ENCODE data around the gene TANC1.

TANC1 gene

GRCh38 chr2:158995677-158996049 is 27.2 kb downstream of the TANC1 start:
- no peak for TF ChIP-seq CTCF (IDR thresholded peaks at IDR 0.05)
- Histone ChIP-seq H3K36me3 (no peaks in the 10 kb centered on the region), H3K9me3 (no peaks in the 10 kb centered on the region), H3K27me3 (no peaks in the 10 kb centered on the region), H3K27ac (no peak overlapping the region), H3K4me1 (ENCODE audit: control insufficient read depth in 1 of 2, insufficient read depth in 1 of 2, low read depth in 1 of 2, low read length in 1 of 2) (no peaks in the 10 kb centered on the region), H3K4me3 (ENCODE audit: low read depth in 1 of 2, low read length in 1 of 2) (no peak overlapping the region)

GRCh38 chr2:158996378-158996993 is 28.0 kb downstream of the TANC1 start:
- Histone ChIP-seq H3K27me3 (no peaks in the 10 kb centered on the region), H3K9me3 (no peaks in the 10 kb centered on the region), H3K4me1 (ENCODE audit: control insufficient read depth in 1 of 2, insufficient read depth in 1 of 2, low read depth in 1 of 2, low read length in 1 of 2) (no peaks in the 10 kb centered on the region), H3K27ac (no peak overlapping the region), H3K4me3 (ENCODE audit: low read depth in 1 of 2, low read length in 1 of 2) (no peak overlapping the region), H3K36me3 (no peaks in the 10 kb centered on the region)
- no peak for TF ChIP-seq CTCF (IDR thresholded peaks at IDR 0.05)

DNA sequence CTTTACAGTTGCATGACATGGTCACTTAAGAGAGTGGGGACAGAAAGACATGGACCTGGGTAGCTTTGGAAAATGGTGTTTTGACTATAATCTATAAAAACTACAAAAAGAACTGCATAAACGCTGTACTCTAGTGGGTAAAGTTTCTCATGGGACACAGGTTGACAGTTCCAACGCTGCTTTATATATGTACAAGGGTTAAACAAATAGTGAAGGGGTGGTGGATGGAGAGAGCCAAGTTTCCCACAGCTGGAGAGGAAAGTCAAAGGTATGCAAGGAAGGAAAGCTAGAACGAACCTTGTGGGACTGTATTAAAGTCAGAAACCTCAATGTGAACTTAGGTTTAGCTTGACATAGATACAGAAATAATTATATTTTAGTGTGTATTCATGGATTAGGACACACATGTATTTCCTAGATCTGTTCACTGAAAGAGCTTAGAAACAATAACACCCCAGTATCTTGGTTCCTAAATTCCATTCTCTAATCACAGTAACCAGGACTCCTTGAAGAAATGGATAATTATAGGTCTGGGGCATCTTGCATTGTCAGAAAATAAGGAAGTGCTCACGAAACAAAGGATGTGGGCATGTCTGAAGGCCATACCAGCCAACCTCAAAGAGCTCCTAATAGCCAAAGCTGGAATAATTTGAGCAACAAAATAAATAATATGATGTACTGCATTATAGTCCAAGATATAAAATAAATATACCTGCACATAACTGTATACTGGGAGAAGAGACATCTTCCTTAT is 28.8 kb downstream of the TANC1 start:
- Histone ChIP-seq H3K9me3 (no peaks in the 10 kb centered on the region), H3K27me3 (no peaks in the 10 kb centered on the region), H3K4me3 (ENCODE audit: low read depth in 1 of 2, low read length in 1 of 2) (no peak overlapping the region), H3K27ac (no peak overlapping the region), H3K4me1 (ENCODE audit: control insufficient read depth in 1 of 2, insufficient read depth in 1 of 2, low read depth in 1 of 2, low read length in 1 of 2) (no peaks in the 10 kb centered on the region), H3K36me3 (no peaks in the 10 kb centered on the region)
- no peak for TF ChIP-seq CTCF (IDR thresholded peaks at IDR 0.05)

GRCh38 chr2:158998551-158999248 is 30.3 kb downstream of the TANC1 start:
- Histone ChIP-seq H3K27ac (no peak overlapping the region), H3K27me3 (no peaks in the 10 kb centered on the region), H3K9me3 (no peaks in the 10 kb centered on the region), H3K4me3 (ENCODE audit: low read depth in 1 of 2, low read length in 1 of 2) (no peak overlapping the region), H3K4me1 (ENCODE audit: control insufficient read depth in 1 of 2, insufficient read depth in 1 of 2, low read depth in 1 of 2, low read length in 1 of 2) (no peaks in the 10 kb centered on the region), H3K36me3 (no peaks in the 10 kb centered on the region)
- no peak for TF ChIP-seq CTCF (IDR thresholded peaks at IDR 0.05)

DNA sequence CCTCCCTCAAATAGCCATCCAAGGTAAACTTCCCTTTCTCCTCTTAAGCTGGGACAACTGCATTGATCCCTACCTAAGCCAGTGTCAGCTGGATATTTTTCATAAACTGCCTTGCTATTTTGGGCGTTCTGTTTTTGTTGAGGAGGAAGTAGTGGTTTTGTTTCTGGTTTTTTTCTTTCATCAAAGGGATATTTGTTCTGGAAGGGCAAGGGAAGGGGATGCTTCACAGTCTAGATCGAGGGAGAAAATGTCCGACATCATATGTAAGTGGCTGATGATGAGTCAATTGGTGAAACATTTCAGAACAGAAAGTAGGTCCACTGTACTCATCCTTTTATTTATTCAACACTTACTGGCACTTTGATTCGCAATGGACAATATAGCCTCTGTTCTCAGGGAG is 31.0 kb downstream of the TANC1 start:
- no peak for TF ChIP-seq CTCF (IDR thresholded peaks at IDR 0.05)
- H3K27me3 ChIP-seq, result no peaks in the 10 kb centered on the region
- no peak overlapping the region for H3K27ac ChIP-seq
- H3K4me1 ChIP-seq (ENCODE audit: control insufficient read depth in 1 of 2, insufficient read depth in 1 of 2, low read depth in 1 of 2, low read length in 1 of 2), result no peaks in the 10 kb centered on the region
- no peak overlapping the region for H3K4me3 ChIP-seq (ENCODE audit: low read depth in 1 of 2, low read length in 1 of 2)
- H3K36me3 ChIP-seq, result no peaks in the 10 kb centered on the region
- no peaks in the 10 kb centered on the region for H3K9me3 ChIP-seq
